Measurements from ENCODE around the gene ACOX2. TPM values are rescaled to one million over a fixed set of nuclear protein-coding genes. Genes with fewer than 3 reads are reported as not detected.

Gene ACOX2
- total and polyA plus RNA-seq, 2 of the 8 experiments (the other 6 are each of a cell fraction or from before 2014, with no cell fraction given): 3.2 to 9.2 TPM

- FAIRE-seq (no peak), DNase-seq (ENCODE audit: low read depth in 1 of 2, low spot score in 2 of 2) (no peak)
- H4K5ac ChIP-seq (ENCODE audit: insufficient read length, low read depth, low read length): no peak overlapping the region
- POLR2A ChIA-PET (ENCODE audit: partially characterized antibody): no interaction called here
- H3K14ac ChIP-seq (ENCODE audit: insufficient read length): no peak overlapping the region
- no peak overlapping the region for H3K18ac ChIP-seq (ENCODE audit: extremely low read depth, low read length)
- WGBS, 2 experiments (ENCODE audit: extremely low coverage in 1 of 2, insufficient coverage in 1 of 2, insufficient read length in 1 of 2, insufficient replicate concordance in 2 of 2, low coverage in 1 of 2, low lambda C conversion rate in 2 of 2, missing lambda C conversion rate in 1 of 2): 78% methylated on average over 1 of the region's 1 CpG; no CpG with 5 or more reads in 1 of the 2 experiments
- no peak overlapping the region for H3K4ac ChIP-seq (replicated peaks; ENCODE audit: insufficient read length, low read depth, low read length)
- H3K9ac ChIP-seq (replicated peaks in 1 of 4; ENCODE audit: extremely low read depth in 1 of 4, low read depth in 3 of 4, low read length in 3 of 4): no peak overlapping the region
- H2BK12ac ChIP-seq (ENCODE audit: low read depth, low read length): no peak overlapping the region
- no peak overlapping the region for H3K23ac ChIP-seq (ENCODE audit: insufficient read length)
- H2BK120ac ChIP-seq (replicated peaks; ENCODE audit: low read depth, low read length): no peak overlapping the region
- H4K8ac ChIP-seq (ENCODE audit: extremely low read depth, insufficient read depth, low read length): no peak overlapping the region
- no peak overlapping the region for H2BK5ac ChIP-seq (ENCODE audit: low read depth, low read length)
- H3K27me3 ChIP-seq (replicated peaks in 1 of 4; ENCODE audit: control insufficient read depth in 3 of 4, extremely low read depth in 1 of 4, insufficient read depth in 3 of 4, low read length in 3 of 4): no peaks in the 10 kb centered on the region
- H4K20me1 ChIP-seq (replicated peaks in 1 of 2; ENCODE audit: control insufficient read depth in 1 of 2, insufficient read depth in 2 of 2, low read length in 2 of 2): no peaks in the 10 kb centered on the region
- no peak overlapping the region for H3K4me2 ChIP-seq (ENCODE audit: insufficient read depth in 1 of 2, low read depth in 2 of 2, low read length in 2 of 2)
- H4K91ac ChIP-seq (replicated peaks; ENCODE audit: insufficient read length, low read length): no peak overlapping the region
- no peak overlapping the region for H2BK20ac ChIP-seq (ENCODE audit: low read length)
- H3K9me3 ChIP-seq (ENCODE audit: insufficient read depth in 2 of 2, low read depth in 1 of 2, low read length in 1 of 2): peaks cover 0 to 5% of the 10 kb centered on the region in 2 experiments; a peak in 2 of 4 replicates
- no peak overlapping the region for H3K56ac ChIP-seq (replicated peaks; ENCODE audit: insufficient read length, low read depth, low read length)
- no peak overlapping the region for H2BK15ac ChIP-seq (ENCODE audit: low read length)
- H3K27ac ChIP-seq (ENCODE audit: low read depth, low read length): no peak overlapping the region
- H3K4me3 ChIP-seq (ENCODE audit: extremely low read depth in 1 of 4, insufficient read depth in 2 of 4, low read depth in 3 of 4, low read length in 4 of 4): no peak overlapping the region
- no peaks in the 10 kb centered on the region for H3K23me2 ChIP-seq (ENCODE audit: low read depth, low read length)
- no peaks in the 10 kb centered on the region for H3K79me2 ChIP-seq (ENCODE audit: control insufficient read depth in 1 of 2, insufficient read depth in 2 of 2, low read length in 2 of 2)
- no peaks in the 10 kb centered on the region for H3K36me3 ChIP-seq (ENCODE audit: control insufficient read depth in 2 of 4, insufficient read depth in 4 of 4, low read length in 3 of 4)
- peaks cover 0 to 5% (median 2%) of the 10 kb centered on the region in 4 experiments; a peak in 4 of 7 replicates for H3K4me1 ChIP-seq (replicated peaks in 1 of 4; ENCODE audit: control insufficient read depth in 3 of 4, insufficient read depth in 4 of 4, low read length in 3 of 4)
- CTCF ChIA-PET (ENCODE audit: partially characterized antibody): interaction anchor here (40.0 kb wide), 1 partner anchor 84 kb away, joined by 994 read pairs; no protein-coding TSS in a partner anchor
- H2AK5ac ChIP-seq (ENCODE audit: low read depth, low read length): no peak overlapping the region
- no peak overlapping the region for H2AFZ ChIP-seq (ENCODE audit: low read length)
- H3K79me1 ChIP-seq (ENCODE audit: low read depth, low read length): no peaks in the 10 kb centered on the region
- TF ChIP-seq SRF (IDR thresholded peaks at IDR 0.05; ENCODE audit: low read depth, low read length) (no peak), TBP (IDR thresholded peaks at IDR 0.05; ENCODE audit: low read depth, low read length) (no peak)
Measured at GRCh38 chr3:58553003-58553402, 16.0 kb upstream of the ACOX2 start.

All from H1 (cell line).